Measurements from ENCODE around the gene PDXP.
"Not testable (repeated sequence)": the region's sequence is repeated elsewhere in the genome, so short reads cannot be mapped to it uniquely, and the experiment has no call there.

The PDXP gene, protein sequence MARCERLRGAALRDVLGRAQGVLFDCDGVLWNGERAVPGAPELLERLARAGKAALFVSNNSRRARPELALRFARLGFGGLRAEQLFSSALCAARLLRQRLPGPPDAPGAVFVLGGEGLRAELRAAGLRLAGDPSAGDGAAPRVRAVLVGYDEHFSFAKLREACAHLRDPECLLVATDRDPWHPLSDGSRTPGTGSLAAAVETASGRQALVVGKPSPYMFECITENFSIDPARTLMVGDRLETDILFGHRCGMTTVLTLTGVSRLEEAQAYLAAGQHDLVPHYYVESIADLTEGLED

DNA sequence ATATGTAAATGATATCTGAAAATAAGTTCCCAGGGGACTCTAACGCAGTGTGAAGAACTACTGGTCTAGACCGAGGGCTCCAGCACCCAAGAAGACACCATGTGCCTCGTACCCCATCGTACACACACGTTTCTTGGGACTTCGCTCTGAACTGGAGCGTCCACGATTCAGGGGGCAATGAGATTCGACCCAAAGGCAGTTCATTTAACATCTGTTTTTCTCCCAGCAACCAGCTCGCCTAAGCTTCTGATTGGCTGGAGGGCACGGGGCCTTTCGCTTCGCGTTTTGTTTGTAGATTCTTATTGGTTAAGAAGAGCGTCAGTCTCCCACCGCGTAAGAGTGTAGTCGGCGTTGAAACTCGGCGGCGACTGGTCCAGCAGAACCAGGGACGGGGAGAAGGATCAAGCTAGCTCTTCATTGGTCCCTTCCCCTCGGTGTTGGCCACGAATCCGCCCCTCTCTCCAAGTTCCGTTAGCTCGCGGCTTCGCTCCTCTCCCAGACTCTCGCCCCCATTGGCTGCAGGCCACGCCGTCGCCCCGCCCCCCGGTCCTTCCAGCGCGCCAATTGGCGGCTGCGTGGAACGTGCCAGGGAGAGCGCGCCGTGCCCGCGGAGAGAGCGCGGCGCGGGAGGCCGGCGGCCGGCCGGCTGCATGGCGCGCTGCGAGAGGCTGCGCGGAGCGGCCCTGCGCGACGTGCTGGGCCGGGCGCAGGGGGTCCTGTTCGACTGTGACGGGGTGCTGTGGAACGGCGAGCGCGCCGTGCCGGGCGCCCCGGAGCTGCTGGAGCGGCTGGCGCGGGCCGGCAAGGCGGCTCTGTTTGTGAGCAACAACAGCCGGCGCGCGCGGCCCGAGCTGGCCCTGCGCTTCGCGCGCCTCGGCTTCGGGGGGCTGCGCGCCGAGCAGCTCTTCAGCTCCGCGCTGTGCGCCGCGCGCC, at the start of gene PDXP:
PDXP (plus strand) TSS at position 591 of the 933 bp plus-strand sequence; CDS start at position 651, 60 bp downstream.
- DNase-seq = peak; percentile 93

DNA sequence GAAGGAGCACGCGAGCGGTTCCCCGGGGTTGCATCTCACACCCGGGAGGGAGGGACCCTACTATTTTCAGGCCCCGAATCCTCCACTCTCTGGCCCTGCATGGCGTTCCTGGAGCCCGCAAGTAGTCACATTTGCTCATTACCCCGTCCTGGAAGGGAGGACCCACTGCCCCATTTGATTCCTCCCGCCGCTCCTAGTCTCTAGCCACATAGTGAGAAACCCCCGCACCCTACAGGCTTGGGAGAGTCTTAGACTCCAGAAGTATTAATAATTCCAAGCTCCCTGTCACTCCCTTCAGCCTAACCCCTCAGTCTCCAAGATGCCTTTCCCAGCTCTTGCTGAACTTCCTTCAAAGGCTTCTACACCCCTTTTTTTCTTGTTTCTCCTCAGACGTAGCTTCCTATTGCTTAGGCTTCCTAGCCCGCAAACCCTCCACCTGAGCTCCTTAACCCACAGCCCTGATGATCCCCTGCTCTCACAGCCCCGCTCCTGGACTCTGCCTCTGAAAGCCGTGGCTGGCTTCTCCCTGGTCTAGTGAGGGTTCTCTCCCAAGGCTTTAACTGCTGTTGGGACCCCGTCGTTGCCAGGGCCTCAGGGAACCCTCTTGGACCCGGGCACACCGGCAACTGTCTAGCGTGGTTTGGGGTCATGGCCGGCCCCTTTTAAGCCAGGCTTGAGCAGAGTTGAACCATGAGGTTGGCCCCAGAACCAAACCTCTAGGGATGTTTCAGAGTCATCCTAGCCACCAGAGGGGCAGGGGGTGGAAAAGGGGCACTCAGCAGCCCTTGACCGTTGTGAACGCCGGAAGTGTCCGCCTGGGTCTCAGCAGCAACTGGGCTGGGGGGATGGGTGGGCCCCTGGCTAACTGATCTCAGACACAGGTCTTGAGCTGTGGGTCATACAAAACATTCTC, 49.0 kb upstream of the PDXP start:
- no peak for DNase-seq

DNA sequence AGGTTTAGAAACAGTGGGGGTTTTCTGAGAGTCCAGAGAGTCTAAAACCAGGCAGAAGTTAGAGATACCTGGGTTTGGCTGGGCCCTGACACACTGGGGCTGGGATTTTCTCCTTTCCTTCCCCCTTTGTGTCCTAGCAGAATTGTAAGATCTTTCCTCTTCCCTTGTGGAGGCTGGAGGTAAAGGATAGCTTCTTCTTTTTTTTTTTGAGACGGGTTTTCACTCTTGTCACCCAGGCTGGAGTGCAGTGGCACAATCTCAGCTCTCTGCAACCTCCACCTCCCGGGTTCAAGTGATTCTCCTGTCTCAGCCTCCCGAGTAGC, 48.4 kb upstream of the PDXP start:
- DNase-seq = not testable (repeated sequence)

DNA sequence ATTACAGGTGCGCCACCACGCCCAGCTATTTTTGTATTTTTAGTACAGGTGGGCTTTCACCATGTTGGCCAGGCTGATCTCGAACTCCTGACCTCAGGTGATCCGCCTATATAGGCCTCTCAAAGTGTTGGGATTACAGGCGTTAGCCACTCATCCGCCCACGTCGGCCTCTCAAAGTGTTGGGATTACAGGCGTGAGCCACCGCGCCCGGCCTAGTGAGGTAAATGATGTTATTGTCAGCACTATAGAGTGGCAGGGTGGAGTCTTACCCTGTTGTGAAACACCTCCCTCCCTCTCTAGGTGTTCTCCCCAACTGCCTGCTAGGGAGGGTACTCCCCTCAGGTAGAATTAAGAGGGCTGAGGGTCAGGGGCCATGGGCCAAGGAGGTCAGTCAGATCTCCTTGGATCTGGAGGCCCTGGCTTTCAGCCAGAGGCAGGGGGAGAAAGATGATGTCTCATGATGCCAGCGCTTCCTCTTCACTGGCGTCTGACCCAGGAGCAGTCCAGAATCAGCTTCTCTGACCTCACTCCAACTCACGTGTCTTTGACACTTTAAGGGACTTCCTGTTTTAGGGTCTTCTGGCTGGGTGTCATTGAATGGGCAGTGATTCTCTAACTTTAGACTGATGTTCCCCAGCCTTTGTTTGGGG, 47.9 kb upstream of the PDXP start:
- no peak for DNase-seq

DNA sequence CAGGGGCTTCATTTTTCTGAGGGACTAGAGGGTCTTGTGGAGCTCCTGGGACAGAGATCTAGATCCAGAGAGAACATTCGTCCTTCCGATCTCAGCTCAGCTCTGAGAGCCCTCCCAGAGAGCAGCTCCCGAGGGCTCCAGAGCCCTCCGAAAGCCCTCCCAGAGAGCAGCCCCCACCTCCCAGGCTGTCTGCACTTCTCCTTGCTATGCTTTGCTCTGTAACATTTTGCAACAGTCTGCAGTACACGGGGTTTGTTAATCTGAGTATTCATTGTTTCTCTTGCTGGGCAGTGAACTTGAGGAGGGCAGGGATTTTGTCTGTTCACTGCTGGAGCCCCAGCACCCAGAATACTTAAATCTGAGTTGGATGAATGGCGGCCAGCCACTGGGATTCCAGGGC, 47.3 kb upstream of the PDXP start:
- DNase-seq = no peak

DNA sequence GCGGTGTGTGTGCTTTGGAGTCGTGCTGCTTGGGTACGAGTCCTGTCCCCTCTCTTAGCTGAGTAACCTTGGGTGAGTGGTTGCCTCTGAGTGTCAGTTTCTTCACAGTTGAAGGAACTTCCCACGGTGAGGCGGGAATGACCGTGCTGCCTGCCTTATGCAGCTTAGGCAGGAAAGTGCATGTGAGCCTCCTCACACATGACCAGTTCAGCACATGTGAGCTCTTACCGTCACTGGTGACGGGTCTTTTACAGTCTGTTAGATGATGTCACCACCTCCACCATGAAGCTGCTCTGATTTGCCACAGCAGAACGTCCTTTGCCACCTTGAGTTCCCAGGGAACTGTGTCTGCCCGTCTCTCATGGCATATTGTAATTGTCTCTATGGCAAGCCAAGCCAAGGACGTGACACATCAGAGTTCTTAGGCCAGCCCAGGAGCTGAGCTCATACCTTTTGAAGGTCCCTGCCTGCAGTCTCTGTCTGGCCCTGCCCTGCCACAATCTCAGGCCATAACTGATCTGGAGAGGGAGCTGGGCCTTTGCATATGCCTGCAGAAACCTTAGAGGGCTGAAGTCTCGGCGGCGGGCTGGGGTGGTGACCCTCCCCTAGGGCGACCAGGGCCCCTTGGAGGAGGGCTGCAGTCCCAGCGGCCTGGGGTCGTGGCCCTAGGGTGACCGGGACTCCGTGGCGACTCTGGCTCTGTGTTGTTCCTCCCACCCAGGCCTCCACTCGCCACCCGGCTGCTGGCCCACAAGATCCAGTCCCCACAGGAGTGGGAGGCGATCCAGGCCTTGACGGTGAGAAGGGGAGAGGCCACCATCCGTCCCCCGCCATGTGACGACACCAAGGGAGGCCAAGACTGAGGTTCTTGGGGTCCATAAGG, 42.1 kb upstream of the PDXP start:
- DNase-seq = no peak

DNA sequence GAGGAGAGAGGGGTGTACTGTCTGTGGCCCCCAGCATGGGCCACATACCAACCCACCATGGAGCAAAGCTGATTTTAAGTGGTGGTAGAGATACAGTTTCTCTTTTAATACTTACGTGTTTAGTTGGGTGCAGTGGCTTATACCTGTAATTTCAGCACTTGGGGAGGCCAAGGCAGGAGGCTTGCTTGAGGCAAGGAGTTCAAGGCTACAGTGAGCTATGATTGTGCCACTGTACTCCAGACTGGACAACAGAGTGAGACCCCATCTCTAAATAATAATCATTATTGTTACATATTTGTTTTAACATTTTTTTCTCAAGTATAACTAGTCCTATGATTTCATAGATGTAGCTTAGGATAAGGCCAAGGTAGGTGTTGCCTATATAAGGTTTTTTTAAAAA, 41.1 kb upstream of the PDXP start:
- no peak for DNase-seq

DNA sequence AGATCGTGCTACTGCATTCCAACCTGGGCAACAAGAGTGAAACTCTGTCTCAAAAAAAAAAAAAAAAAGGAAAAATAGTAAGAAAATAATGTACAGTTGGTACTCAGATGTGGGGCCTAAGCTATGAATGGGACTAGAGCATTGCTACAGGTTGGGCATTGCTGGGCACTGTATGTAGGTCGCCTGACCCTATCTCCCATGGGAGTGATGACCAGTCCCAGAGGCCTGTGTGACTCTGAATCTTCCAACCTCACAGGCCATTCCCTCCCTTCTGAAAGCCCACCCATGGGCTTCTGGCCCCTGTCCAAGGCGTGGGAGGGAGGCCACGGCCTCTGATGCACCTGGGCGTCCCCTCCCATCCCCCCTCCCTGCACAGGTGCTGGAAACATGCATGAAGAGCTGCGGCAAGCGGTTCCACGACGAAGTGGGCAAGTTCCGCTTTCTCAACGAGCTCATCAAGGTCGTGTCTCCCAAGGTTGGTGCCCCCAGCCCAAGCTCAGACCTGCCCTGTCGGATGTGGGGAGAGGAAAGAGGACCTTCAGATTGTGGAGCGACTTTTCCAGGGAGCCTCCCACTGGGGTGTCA, 40.4 kb upstream of the PDXP start:
- DNase-seq = no peak

DNA sequence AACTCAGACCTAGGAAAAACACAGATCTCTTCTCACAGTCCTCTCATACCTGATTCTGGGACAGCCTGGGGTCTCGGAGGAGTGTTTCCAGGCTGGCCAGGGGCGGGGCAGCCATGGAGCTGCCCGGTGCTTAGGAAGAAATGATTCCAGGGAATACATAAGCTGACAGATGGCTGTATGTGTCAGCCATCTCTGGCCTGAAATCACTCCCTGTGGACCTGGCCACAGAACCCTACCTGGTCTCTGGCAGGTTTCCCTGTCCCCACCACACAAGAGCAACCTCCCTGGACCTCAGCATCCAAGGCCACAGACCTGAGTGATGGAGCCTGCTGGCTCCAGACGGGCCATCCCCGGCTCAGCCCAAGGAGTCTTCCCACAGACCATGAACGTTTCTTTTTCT, 39.8 kb upstream of the PDXP start:
- DNase-seq = no peak

DNA sequence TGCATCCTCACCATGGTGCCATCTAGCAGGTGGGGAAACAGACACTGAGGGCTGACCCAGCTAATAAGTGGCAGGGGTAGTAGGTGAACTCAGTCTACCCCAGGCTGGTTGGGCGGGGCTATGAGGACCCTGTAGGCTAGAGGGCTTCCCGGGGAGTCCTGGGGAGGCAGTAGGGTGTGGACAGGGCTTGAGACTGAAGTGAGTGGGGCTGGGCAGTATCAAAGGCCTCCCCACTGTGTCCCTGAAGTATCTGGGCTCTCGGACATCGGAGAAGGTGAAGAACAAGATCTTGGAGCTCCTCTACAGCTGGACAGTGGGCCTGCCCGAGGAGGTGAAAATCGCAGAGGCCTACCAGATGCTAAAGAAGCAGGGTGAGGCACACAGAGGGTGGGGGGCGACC, 38.5 kb upstream of the PDXP start:
- no peak for DNase-seq

DNA sequence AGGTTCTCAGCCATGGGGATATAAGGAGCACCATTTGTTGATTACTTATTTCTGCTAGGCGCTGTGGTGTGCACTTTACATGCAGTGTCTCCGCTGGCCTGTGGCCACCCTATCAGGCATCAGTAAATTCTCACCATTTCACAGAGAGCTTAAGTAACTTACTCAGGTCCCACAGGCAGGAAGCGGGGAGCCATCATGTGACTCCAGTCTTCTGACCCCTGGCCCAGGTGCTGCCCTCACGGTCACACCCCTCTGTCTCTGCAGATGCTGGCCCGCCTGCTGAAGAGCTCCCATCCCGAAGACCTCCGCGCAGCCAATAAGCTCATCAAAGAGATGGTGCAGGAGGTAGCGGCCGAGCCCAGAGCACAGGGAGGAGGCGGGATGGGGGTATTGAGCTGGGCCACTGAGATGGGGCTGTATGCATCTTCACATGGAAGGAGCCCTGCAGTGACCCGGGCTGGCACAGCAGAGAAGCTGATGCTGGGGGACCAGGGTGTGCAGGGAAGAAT, 37.1 kb upstream of the PDXP start:
- DNase-seq = no peak

DNA sequence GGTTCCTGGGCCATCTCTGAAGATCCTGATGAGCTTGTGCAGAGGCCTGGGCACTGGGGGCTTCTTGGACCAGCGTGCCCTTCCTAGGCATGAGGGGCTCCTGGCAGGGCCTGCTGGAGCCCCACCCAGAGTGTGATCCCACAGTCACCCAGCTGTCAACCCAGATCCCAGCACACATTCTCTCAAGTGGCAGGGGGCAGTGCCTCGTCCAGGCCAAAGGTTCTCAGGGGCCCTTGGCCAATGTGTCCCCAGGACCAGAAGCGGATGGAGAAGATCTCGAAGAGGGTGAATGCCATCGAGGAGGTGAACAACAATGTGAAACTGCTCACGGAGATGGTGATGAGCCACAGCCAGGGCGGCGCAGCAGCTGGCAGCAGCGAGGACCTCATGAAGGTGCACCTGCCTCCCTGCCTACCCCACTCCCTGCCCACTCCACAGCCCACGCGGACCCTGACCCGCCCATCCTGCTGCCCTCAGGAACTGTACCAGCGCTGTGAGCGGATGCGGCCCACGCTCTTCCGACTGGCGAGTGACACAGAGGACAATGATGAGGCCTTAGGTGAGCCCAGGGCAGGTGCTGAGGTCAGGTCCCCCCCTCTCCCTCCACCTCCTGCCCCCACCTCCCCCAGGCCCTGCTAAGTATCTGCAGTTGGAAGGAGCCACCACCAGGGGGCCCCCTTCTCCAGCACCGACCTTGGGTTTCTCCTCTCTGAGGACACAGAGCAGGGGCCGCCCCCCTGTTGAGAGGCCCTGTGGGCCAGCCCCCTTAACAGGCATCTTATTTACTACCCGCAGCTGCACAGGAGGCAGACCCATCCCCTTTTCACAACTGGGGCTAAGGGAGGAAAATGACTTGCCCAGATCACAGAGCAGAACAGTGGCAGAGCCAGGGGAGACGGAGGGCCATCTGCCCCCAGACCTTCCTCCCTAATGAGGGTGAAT, 35.2 kb upstream of the PDXP start:
- DNase-seq = peak; percentile 15

DNA sequence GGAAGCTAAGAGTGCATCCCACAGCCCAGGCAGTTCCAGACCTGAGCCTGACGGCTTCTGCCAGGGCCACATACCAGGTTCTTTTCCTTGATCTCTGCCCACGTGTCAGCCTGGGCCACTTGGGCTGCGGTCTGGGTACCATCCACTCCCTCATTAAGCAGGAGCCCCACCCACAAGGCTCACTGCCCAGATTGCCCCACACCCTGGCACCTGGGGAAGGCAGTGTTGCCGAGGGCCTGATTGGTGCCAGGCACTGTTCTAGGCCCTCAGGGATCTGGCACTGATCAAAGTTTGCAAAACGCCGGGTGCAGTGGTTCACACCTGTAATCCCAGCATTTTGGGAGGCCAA, 34.5 kb upstream of the PDXP start:
- DNase-seq = no peak

DNA sequence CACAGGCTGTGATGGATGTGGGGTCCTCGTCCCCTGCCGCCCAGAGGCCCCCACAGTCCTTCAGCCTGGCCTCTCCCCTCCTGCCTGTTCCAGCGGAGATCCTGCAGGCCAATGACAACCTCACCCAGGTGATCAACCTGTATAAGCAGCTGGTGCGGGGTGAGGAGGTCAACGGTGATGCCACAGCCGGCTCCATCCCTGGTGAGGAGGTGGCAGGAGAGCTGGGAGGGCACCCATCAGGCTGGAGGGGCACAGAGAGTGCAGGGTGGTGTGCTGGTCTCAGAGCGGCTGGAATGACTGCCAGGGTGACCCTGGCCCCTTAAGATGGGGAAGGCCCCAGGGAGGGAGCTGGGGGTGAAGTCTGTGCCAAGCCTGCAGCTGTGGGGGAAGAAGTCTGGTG, 33.6 kb upstream of the PDXP start:
- no peak for DNase-seq

DNA sequence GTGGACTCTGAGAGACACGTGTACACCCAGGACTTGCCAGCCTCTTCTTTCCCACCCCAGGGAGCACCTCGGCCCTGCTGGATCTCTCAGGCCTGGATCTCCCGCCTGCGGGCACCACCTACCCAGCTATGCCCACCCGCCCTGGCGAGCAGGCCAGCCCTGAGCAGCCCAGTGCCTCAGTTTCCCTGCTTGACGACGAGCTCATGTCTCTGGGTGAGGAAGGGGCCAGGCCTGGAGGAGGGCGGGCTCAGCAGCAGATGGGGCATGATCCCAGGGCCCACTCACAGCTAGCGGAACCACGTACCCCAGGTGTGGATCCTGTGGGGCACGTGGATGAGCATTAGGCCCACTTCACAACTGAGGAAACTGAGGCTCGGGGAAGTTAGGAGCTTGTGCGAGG, 32.8 kb upstream of the PDXP start:
- no peak for DNase-seq

DNA sequence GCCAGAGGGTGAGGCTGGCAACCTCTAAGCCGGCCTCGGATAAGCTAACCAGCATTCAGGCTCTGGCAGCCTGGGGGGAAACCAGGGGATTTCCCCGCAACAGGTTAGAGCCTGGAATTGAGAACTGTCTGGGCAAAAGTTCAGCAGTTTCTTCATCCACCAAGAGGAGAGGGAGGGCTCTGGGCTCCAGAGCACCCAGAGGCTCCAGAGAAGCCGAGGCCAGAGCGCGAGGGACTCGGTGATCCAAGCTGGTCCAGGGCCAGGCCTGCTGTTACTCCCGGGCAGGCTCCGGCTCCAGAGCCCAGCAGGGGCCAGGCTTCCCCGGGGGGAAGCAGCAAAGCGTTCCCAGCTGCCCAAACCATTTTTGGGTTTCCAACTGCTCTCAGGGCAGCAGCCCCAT, 32.4 kb upstream of the PDXP start:
- DNase-seq = no peak

DNA sequence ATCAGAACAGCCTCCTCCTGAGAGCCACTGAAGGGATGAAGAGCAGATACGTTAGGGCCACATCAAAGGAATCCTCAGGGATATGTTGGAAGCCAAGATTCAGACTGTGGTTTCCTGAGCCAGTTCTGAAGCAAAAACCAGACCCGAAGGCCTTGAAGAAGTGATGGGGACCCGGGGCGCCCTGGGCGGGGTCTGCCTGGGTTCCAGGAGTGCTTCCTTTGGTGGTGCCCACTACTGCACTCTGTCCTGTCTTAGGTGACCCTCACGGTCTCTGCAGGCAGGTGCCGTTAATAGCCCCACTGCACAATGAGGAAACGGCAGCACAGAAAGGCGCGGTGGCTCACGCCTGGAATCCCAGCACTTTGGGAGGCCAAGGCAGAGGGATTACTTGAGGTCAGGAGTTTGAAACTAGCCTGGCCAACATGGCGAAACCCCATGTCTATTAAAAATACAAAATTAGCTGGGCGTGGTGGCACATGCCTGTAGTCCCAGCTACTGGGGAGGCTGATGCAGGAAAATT, 31.9 kb upstream of the PDXP start:
- DNase-seq = no peak

DNA sequence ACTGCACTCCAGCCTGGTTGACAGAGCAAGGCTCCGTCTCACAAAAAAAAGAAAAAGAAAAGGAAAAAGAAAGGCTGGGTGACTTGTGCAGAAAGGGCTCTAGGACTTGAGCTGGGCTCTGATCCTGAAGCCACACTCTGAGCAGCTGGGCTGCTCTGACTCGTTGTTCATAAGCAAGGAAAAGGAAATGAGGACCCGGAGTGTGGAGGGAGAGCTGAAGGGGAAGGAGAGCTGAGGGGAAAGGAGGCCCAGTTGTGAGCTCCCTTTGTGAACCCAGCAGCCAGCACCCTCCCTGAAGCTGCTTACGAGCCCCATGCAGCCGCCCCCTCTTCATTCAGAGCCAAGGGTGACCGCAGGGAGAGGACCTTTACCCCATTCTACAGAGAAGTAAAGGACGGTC, 31.4 kb upstream of the PDXP start:
- DNase-seq = no peak

DNA sequence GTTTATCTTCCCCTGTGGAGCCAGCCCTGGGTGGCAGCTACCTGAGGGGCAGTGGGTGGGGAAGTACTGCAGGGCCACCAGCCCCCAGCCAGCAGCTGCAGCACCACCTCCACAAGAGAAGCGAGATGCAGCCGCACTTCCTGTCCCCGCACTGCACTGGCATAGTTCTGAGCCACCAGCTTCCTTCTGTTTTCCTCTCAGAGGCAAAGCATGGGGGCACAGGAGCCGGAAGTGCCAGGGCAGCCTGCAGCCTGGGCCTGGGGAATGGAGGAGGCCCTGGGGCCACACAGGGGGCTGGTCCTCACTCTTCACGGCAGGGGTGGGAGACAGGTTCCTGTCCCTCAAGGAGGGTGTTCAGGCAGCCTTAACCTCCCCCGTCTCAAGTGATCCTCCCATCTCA, 31.0 kb upstream of the PDXP start:
- DNase-seq = no peak

DNA sequence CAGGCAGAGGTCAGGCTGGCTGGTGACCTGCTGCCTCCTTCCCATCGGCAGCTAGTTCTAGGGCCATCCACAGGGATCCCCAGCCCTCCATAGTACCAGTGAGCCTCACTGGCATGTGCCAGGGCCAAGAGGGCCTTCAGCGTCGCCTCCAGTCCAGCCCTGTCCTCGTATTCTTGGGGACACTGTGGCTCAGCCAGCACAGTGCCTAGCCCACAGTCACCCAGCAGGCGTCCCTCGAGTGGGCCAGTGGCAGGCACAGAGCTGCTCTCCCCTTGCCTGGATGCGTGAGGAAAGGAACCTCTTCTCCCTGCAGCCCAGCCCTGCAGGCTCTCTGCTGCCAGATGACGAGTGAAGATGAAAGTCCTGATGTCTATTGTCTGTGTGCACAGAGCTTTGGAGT, 29.7 kb upstream of the PDXP start:
- no peak for DNase-seq
